Measurements from ENCODE around the gene SMAP2. TPM values are rescaled to one million over a fixed set of nuclear protein-coding genes. Genes with fewer than 3 reads are reported as not detected.

Gene SMAP2
- total RNA-seq = 5.2 and 7.1 TPM in 2 replicates

DNA sequence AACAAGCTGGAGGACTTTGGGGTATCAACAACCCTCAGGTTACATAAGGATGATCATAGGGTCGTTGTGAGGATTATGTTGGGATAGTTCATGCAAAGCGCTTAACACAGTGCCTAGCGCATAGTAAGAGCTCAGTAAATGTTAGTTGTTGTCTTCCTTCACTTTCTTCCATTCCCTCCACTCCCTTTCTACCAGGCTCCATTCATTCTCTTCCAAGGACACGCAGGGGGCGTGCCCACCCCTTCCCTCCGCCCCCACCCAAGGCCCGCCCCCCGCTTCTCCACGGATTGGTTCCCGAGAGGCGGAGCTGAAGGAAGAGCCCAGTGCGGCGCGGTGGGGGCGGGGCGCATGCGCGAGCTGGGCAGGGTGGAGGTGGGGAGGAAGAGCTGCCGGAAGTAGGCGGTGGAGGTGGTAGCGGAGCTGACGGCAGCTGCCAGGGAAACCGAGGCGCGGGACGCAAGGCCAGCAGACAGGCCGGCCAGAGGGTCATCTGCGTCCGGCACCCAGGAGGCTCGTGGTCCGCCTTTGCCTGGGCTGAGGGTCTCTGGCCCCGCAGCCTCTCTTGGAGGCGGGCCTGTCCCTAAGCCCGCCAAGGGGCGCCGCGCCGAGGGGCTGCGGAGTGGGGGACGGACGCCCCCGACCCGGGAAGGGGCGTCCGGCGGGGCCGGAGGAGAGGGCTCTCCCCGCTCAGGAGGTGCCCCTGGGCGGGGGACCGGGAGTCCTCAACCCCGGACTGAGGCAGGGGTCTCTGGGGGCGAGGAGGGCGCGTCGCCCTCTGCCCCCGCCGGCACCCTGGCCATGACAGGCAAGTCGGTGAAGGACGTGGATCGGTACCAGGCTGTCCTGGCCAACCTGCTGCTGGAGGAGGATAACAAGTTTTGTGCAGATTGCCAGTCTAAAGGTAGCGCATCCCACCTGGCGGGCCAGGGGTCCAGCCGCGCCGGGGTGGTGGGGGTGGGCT lies at the start of gene SMAP2:
SMAP2 (plus strand) TSS at position 405 of the 961 bp plus-strand sequence; CDS start at position 799, 394 bp downstream.

DNA sequence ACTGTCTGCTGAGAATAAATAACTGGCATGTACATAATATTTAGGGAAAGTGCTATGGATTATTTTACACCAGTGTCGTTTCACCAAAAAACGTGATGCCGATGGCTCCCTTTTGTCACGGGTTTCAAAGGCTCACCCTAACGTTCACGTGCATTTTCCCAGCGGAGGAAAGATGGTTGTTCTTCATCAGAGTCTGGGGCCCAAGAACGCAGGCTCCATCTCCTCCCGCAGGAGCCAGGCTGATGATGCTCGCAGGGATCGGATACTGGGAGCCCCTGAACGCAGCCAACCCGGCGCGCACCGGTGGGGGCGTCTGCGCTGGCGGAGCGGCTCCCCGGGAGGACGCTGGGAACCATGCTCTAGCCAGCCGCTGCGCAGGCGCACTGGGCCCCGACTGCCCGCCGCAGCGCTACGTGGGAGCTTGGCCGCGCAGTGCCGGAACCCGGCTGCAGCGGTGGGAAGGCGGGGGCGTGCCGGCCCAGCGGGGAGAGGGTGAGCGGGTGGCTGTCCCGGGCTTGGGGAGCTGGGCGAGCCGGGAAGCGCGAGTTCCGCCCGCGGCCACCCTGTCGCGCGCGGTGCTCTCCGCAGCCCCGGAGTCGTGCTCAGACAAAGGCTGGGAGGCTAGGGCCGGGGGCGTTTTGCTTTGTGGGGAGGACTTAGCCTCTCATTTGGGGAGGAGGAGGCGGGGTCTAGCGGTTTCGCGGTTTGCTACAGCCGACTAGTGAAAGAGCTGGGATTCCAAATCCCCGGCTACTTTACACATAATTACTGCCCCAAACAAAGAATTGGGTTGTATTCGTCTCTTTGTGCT lies 76.4 kb downstream of the SMAP2 start, which contains the start of gene ZFP69B:
ZFP69B (plus strand) TSS at position 793 of the 811 bp plus-strand sequence. CDS start 486 bp downstream, outside the sequence.

Other genes starting within 250 kb of the SMAP2 start
- 23.3 and 23.7 TPM in 2 replicates for gene RLF, start 212.3 kb upstream of the SMAP2 start, total RNA-seq
- gene TMCO2, start 125.8 kb upstream of the SMAP2 start, total RNA-seq = not detected in 2 replicates
- 74.1 and 85.6 TPM in 2 replicates for gene ZMPSTE24, start 115.5 kb upstream of the SMAP2 start, total RNA-seq
- under 0.01 and 0.61 TPM in 2 replicates for gene COL9A2, start 56.4 kb upstream of the SMAP2 start, total RNA-seq
- 3.2 and 3.6 TPM in 2 replicates for gene ZFP69B, start 76.7 kb downstream of the SMAP2 start, total RNA-seq
- 3.2 and 4.6 TPM in 2 replicates for gene ZFP69, start 103.6 kb downstream of the SMAP2 start, total RNA-seq
- gene EXO5, start 135.0 kb downstream of the SMAP2 start, total RNA-seq = 8.4 and 13.8 TPM in 2 replicates
- gene ZNF684, start 157.9 kb downstream of the SMAP2 start, total RNA-seq = 4.2 and 6.7 TPM in 2 replicates

All from epithelial cell of umbilical artery (primary cell).